SK-N-SH treated with all-trans-retinoic acid at 6 μM for 48 hours (cell line): ENCODE data around the gene AMMECR1.

Experiments used
- ATAC-seq: fragments of 200-7000 bp; cut with Tn5 transposase; 3 replicates; pipeline ENCODE4 v1.9.1; 2020; ENCODE audit warnings: mild to moderate bottlenecking, moderate library complexity
- ARNTL ChIP-seq: fragments of 450-650 bp; formaldehyde crosslinking; IDR thresholded peaks from 2 replicates; pipeline ENCODE4 v1.5.0; 2020; ENCODE audit warnings: low read depth, mild to moderate bottlenecking, moderate library complexity, borderline replicate concordance
- BACH2 ChIP-seq: fragments of 250-450 bp; sonication (Bioruptor Pico); IDR thresholded peaks from 2 replicates; pipeline ENCODE4 v1.9.0; 2021; ENCODE audit warnings: mild to moderate bottlenecking, borderline replicate concordance
- CREB5 ChIP-seq: fragments of 250-450 bp; sonication (Bioruptor Pico); IDR thresholded peaks from 2 replicates; pipeline ENCODE4 v1.5.1; 2020; ENCODE audit warnings: low read depth, mild to moderate bottlenecking, moderate library complexity
- CSDC2 ChIP-seq: fragments of 250-450 bp; sonication (Bioruptor Pico); IDR thresholded peaks from 2 replicates; pipeline ENCODE4 v1.5.0; 2020; ENCODE audit warnings: mild to moderate bottlenecking, moderate library complexity
- ESRRG ChIP-seq: fragments of 250-450 bp; sonication (Bioruptor Pico); IDR thresholded peaks from 2 replicates; pipeline ENCODE4 v1.6.1; 2021; ENCODE audit warnings: mild to moderate bottlenecking
- GLIS3 ChIP-seq: fragments of 250-450 bp; sonication (Bioruptor Pico); IDR thresholded peaks from 2 replicates; pipeline ENCODE4 v1.5.0; 2020; ENCODE audit warnings: mild to moderate bottlenecking, moderate library complexity
- OSR1 ChIP-seq: fragments of 250-450 bp; sonication (Bioruptor Pico); IDR thresholded peaks from 2 replicates; pipeline ENCODE4 v1.8.0; 2022; ENCODE audit warnings: moderate library complexity, mild to moderate bottlenecking, inconsistent platforms
- PATZ1 ChIP-seq: fragments of 250-450 bp; sonication (Bioruptor Pico); IDR thresholded peaks from 2 replicates; pipeline ENCODE4 v1.8.0; 2020; ENCODE audit warnings: mild to moderate bottlenecking, moderate library complexity, borderline replicate concordance
- PPARA ChIP-seq: fragments of 250-450 bp; sonication (Bioruptor Pico); IDR thresholded peaks from 2 replicates; pipeline ENCODE4 v1.5.0; 2020; ENCODE audit warnings: mild to moderate bottlenecking, borderline replicate concordance
- RARB ChIP-seq: fragments of 250-450 bp; sonication (Bioruptor Pico); IDR thresholded peaks from 2 replicates; pipeline ENCODE4 v1.8.0; 2021; ENCODE audit warnings: mild to moderate bottlenecking, moderate library complexity
- SNAI2 ChIP-seq: fragments of 250-450 bp; sonication (Bioruptor Pico); IDR thresholded peaks from 2 replicates; pipeline ENCODE4 v1.5.0; 2020; ENCODE audit warnings: mild to moderate bottlenecking, moderate library complexity
- TCF4 ChIP-seq: fragments of 250-450 bp; sonication (Bioruptor Pico); IDR thresholded peaks from 2 replicates; pipeline ENCODE4 v1.8.0; 2021; ENCODE audit warnings: mild to moderate bottlenecking, moderate library complexity, borderline replicate concordance
- TOX ChIP-seq: fragments of 250-450 bp; sonication (Bioruptor Pico); IDR thresholded peaks from 2 replicates; pipeline ENCODE4 v1.8.0; 2021; ENCODE audit warnings: mild to moderate bottlenecking, moderate library complexity, borderline replicate concordance
- ZC3H10 ChIP-seq: fragments of 250-450 bp; sonication (Bioruptor Pico); IDR thresholded peaks from 2 replicates; pipeline ENCODE4 v1.5.1; 2021; ENCODE audit warnings: mild to moderate bottlenecking, moderate library complexity
- ZFP3 ChIP-seq: fragments of 250-450 bp; sonication (Bioruptor Pico); IDR thresholded peaks from 2 replicates; pipeline ENCODE4 v1.5.0; 2020; ENCODE audit warnings: mild to moderate bottlenecking, moderate library complexity
- ZFP30 ChIP-seq: fragments of 450-650 bp; formaldehyde crosslinking; IDR thresholded peaks from 2 replicates; pipeline ENCODE4 v1.5.0; 2022; ENCODE audit warnings: mild to moderate bottlenecking, moderate library complexity
- ZNF565 ChIP-seq: fragments of 450-650 bp; formaldehyde crosslinking; conservative IDR thresholded peaks from 2 replicates; pipeline ENCODE4 v1.5.0; 2020; ENCODE audit warnings: low read depth, mild to moderate bottlenecking, moderate library complexity
- ZNF70 ChIP-seq: fragments of 450-650 bp; formaldehyde crosslinking; IDR thresholded peaks from 2 replicates; pipeline ENCODE4 v1.5.0; 2020; ENCODE audit warnings: mild to moderate bottlenecking, moderate library complexity
- ZNF8 ChIP-seq: fragments of 450-650 bp; formaldehyde crosslinking; IDR thresholded peaks from 2 replicates; pipeline ENCODE4 v1.5.0; 2020; ENCODE audit warnings: mild to moderate bottlenecking, moderate library complexity
- TF ChIP-seq, protein P1 (sequence below): fragments of 250-450 bp; sonication (Bioruptor Pico); IDR thresholded peaks from 2 replicates; pipeline ENCODE4 v1.5.0; 2020; ENCODE audit warnings: mild to moderate bottlenecking, moderate library complexity
- TF ChIP-seq, protein P2 (sequence below): fragments of 250-450 bp; sonication (Bioruptor Pico); IDR thresholded peaks from 2 replicates; pipeline ENCODE4 v1.5.1; 2021; ENCODE audit warnings: mild to moderate bottlenecking, moderate library complexity

Gene AMMECR1

GRCh38 chrX:110310896-110311295, 7.0 kb downstream of the AMMECR1 start:
- TF ChIP-seq BACH2 (CRISPR knock-in tag) (no peak), ZNF565 (CRISPR knock-in tag) (no peak), CSDC2 (CRISPR knock-in tag) (no peak), ZFP3 (no peak), PPARA (CRISPR knock-in tag) (no peak), RARB (no peak), ARNTL (CRISPR knock-in tag) (no peak), CREB5 (CRISPR knock-in tag) (no peak), OSR1 (no peak), ZC3H10 (CRISPR knock-in tag) (no peak)
- TF ChIP-seq, protein P1, sequence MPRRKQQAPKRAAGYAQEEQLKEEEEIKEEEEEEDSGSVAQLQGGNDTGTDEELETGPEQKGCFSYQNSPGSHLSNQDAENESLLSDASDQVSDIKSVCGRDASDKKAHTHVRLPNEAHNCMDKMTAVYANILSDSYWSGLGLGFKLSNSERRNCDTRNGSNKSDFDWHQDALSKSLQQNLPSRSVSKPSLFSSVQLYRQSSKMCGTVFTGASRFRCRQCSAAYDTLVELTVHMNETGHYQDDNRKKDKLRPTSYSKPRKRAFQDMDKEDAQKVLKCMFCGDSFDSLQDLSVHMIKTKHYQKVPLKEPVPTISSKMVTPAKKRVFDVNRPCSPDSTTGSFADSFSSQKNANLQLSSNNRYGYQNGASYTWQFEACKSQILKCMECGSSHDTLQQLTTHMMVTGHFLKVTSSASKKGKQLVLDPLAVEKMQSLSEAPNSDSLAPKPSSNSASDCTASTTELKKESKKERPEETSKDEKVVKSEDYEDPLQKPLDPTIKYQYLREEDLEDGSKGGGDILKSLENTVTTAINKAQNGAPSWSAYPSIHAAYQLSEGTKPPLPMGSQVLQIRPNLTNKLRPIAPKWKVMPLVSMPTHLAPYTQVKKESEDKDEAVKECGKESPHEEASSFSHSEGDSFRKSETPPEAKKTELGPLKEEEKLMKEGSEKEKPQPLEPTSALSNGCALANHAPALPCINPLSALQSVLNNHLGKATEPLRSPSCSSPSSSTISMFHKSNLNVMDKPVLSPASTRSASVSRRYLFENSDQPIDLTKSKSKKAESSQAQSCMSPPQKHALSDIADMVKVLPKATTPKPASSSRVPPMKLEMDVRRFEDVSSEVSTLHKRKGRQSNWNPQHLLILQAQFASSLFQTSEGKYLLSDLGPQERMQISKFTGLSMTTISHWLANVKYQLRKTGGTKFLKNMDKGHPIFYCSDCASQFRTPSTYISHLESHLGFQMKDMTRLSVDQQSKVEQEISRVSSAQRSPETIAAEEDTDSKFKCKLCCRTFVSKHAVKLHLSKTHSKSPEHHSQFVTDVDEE (CRISPR knock-in tag) = no peak
- TF ChIP-seq, protein P2, sequence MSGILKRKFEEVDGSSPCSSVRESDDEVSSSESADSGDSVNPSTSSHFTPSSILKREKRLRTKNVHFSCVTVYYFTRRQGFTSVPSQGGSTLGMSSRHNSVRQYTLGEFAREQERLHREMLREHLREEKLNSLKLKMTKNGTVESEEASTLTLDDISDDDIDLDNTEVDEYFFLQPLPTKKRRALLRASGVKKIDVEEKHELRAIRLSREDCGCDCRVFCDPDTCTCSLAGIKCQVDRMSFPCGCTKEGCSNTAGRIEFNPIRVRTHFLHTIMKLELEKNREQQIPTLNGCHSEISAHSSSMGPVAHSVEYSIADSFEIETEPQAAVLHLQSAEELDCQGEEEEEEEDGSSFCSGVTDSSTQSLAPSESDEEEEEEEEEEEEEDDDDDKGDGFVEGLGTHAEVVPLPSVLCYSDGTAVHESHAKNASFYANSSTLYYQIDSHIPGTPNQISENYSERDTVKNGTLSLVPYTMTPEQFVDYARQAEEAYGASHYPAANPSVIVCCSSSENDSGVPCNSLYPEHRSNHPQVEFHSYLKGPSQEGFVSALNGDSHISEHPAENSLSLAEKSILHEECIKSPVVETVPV = no peak
- ATAC-seq = no peak

- ATAC-seq = no peak
- TF ChIP-seq PPARA (CRISPR knock-in tag) (no peak), ZFP30 (CRISPR knock-in tag) (no peak), CREB5 (CRISPR knock-in tag) (no peak), ZNF70 (no peak), CSDC2 (CRISPR knock-in tag) (no peak), ZC3H10 (CRISPR knock-in tag) (no peak), RARB (no peak), ZNF565 (CRISPR knock-in tag) (no peak), ARNTL (CRISPR knock-in tag) (no peak), ZNF8 (CRISPR knock-in tag) (no peak), TCF4 (CRISPR knock-in tag) (no peak), GLIS3 (no peak), SNAI2 (CRISPR knock-in tag) (no peak), PATZ1 (no peak), ESRRG (no peak), TOX (CRISPR knock-in tag) (no peak)
- TF ChIP-seq, protein P1 (CRISPR knock-in tag) = no peak
Observed at GRCh38 chrX:110310000-110310790, 7.7 kb downstream of the AMMECR1 start.
